ENCODE data around the gene ZDHHC3.

GRCh38 chr3:44885618-44886017 is 90.4 kb downstream of the ZDHHC3 start:
- TF ChIP-seq CTCF (IDR thresholded peaks at IDR 0.05) = no peak
- TF ChIP-seq EZH2 (IDR thresholded peaks at IDR 0.05) = no peak

Data from neural progenitor cell (in vitro differentiated cells).